Uterus (tissue), 4 donors: Measurements from ENCODE around the gene UBA5. TPM values are rescaled to one million over a fixed set of nuclear protein-coding genes. Genes with fewer than 3 reads are reported as not detected.

Source experiments
- DNase-seq, 2 donors: peaks; one replicate each; pipeline ENCODE4 v3.0.0-alpha.2; 2019 to 2020
- H3K27ac ChIP-seq, 2 donors: fragments of 200-600 bp; sonication (generic); 1 replicate in 1 of 2; 2 replicates in 1 of 2; pipeline ENCODE4 v1.5.1; 2016 to 2018
- H3K27me3 ChIP-seq, 2 donors: fragments of 200-600 bp; sonication (generic); one replicate each; pipeline ENCODE4 v1.5.1; 2018 to 2019; ENCODE audit warnings: control low read depth in 1 of 2
- H3K36me3 ChIP-seq, 2 donors: fragments of 200-600 bp; sonication (generic); one replicate each; pipeline ENCODE4 v1.5.1; 2019; ENCODE audit warnings: control low read depth in 1 of 2
- H3K4me1 ChIP-seq, 2 donors: fragments of 200-600 bp; sonication (generic); one replicate each; pipeline ENCODE4 v1.5.1; 2018 to 2019; ENCODE audit warnings: control low read depth in 1 of 2
- H3K4me3 ChIP-seq, 2 donors: fragments of 200-600 bp; sonication (generic); 1 replicate in 1 of 2; 2 replicates in 1 of 2; pipeline ENCODE4 v1.5.1; 2018 to 2019; ENCODE audit warnings: mild to moderate bottlenecking in 1 of 2
- H3K9me3 ChIP-seq, 2 donors: fragments of 200-600 bp; sonication (generic); one replicate each; pipeline ENCODE4 v1.5.1; 2019; ENCODE audit warnings: control low read depth in 1 of 2
- CTCF ChIP-seq, 4 experiments: fragments of 200-600 bp in 2 of 4; fragments of 450-650 bp in 2 of 4; sonication (generic) in 2 of 4; IDR thresholded peaks; one replicate each; pipeline ENCODE4 v1.5.1; 2016 to 2019; ENCODE audit warnings: antibody characterized with exemption in 4 of 4, mild to moderate bottlenecking in 2 of 4, moderate library complexity in 1 of 4
- POLR2A ChIP-seq, 2 donors: fragments of 450-650 bp; IDR thresholded peaks; one replicate each; pipeline ENCODE4 v1.6.1; 2016; ENCODE audit warnings: antibody characterized with exemption in 2 of 2, mild to moderate bottlenecking in 1 of 2, moderate library complexity in 1 of 2
- intact Hi-C: fragments of 100-400 bp; cut with DNase I; formaldehyde crosslinking; loops from one replicate; pipeline ENCODE4 v1.15.1; 2023; ENCODE audit warnings: low total_unique reads
- total RNA-seq, 4 donors: library from RNA; depleted of rRNA in 3 of 4; stranded (reverse); fragments of >200 nt in 3 of 4; gene quantifications; one replicate each; pipeline versions ENCODE4 v1.1.0 to v1.2.4, GENCODE V29; 2014 to 2023
- donor health status: DM: yes; HTN: yes; CAD: no.

Gene UBA5
- total RNA-seq, 4 donors from 2014 or later = 12.6 to 67.2 (median 39.6) TPM

GRCh38 chr3:132695422-132695821, 35.3 kb downstream of the UBA5 start:
- Histone ChIP-seq H3K4me1 (no peaks in the 10 kb centered on the region), H3K9me3 (no peaks in the 10 kb centered on the region), H3K27ac (no peak overlapping the region), H3K27me3 (no peaks in the 10 kb centered on the region), H3K36me3 (no peaks in the 10 kb centered on the region), H3K4me3 (no peak overlapping the region)
- intact Hi-C loops = no loop called here
- no peak for TF ChIP-seq CTCF (IDR thresholded peaks at IDR 0.05)
- TF ChIP-seq POLR2A (IDR thresholded peaks at IDR 0.05) = no peak
- DNase-seq = no peak

DNA sequence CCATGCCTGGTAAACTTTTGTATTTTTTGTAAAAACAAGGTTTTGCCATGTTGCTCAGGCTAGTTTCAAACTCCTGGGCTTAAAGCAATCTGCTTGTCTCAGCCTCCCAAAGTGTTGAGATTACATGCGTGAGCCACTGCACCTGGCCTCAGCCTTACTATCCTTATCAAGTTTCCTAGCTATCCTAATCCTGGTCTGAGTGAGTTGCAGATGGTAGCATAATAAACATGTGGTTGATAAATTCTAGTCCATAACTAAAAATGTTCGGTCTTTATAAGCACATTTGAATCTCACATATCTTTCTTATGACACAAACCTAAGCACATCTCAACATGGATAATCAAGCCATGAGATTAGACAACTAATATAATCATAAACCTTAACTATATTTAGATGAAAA, 43.6 kb downstream of the UBA5 start:
- intact Hi-C loops = no loop called here
- DNase-seq = no peak
- no peak overlapping the region for H3K4me3 ChIP-seq
- no peak overlapping the region for H3K27ac ChIP-seq
- TF ChIP-seq CTCF (IDR thresholded peaks at IDR 0.05) (no peak), POLR2A (IDR thresholded peaks at IDR 0.05) (no peak)
- no peaks in the 10 kb centered on the region for H3K4me1 ChIP-seq
- H3K36me3 ChIP-seq = no peaks in the 10 kb centered on the region
- no peaks in the 10 kb centered on the region for H3K9me3 ChIP-seq
- H3K27me3 ChIP-seq = no peaks in the 10 kb centered on the region

DNA sequence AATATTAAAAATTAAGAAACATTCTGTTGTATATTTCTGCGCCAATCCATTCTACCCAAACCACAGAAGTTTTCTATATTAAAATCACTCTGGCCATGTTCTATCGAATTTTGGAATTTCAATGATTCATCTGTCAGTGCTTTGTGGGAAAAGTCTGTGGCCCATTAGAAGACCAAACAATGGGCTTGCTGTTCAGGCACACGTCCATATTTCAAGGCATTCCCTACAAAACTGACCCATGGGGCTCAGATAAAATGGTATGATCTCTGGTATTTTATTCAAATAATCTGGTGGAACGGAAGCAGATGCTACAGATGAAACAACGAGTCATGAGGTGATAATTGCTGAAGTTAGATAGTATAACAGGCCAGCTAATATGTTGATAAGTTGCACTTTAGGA, 49.6 kb downstream of the UBA5 start:
- intact Hi-C loops = no loop called here
- TF ChIP-seq POLR2A (IDR thresholded peaks at IDR 0.05) (no peak), CTCF (IDR thresholded peaks at IDR 0.05) (no peak)
- no peaks in the 10 kb centered on the region for H3K4me1 ChIP-seq
- DNase-seq = no peak
- no peak overlapping the region for H3K4me3 ChIP-seq
- H3K9me3 ChIP-seq = no peaks in the 10 kb centered on the region
- H3K36me3 ChIP-seq = no peaks in the 10 kb centered on the region
- H3K27ac ChIP-seq = no peak overlapping the region
- no peaks in the 10 kb centered on the region for H3K27me3 ChIP-seq

GRCh38 chr3:132710311-132710710, 50.2 kb downstream of the UBA5 start:
- Histone ChIP-seq H3K27me3 (no peaks in the 10 kb centered on the region), H3K27ac (no peak overlapping the region), H3K9me3 (no peaks in the 10 kb centered on the region), H3K4me1 (no peaks in the 10 kb centered on the region), H3K4me3 (no peak overlapping the region), H3K36me3 (no peaks in the 10 kb centered on the region)
- TF ChIP-seq POLR2A (IDR thresholded peaks at IDR 0.05) (no peak), CTCF (IDR thresholded peaks at IDR 0.05) (no peak)
- intact Hi-C loops = no loop called here
- no peak for DNase-seq

GRCh38 chr3:132713977-132714727, 54.0 kb downstream of the UBA5 start:
- Histone ChIP-seq H3K9me3 (no peaks in the 10 kb centered on the region), H3K4me3 (no peak overlapping the region), H3K27ac (no peak overlapping the region), H3K27me3 (no peaks in the 10 kb centered on the region), H3K4me1 (no peaks in the 10 kb centered on the region), H3K36me3 (no peaks in the 10 kb centered on the region)
- TF ChIP-seq CTCF (IDR thresholded peaks at IDR 0.05) (no peak), POLR2A (IDR thresholded peaks at IDR 0.05) (no peak)
- intact Hi-C loops = no loop called here
- DNase-seq = no peak
